GM18873 (cell line): Measurements from ENCODE around the gene PLEKHA8.
A peak's percentile ranks its signal among the peaks of the same experiment; 100 is the strongest.

ENCODE experiments used
- ATAC-seq: cut with Tn5 transposase; IDR thresholded peaks from one replicate; pipeline ENCODE4 v1.9.1; 2021; ENCODE audit warnings: mild to moderate bottlenecking, moderate library complexity, moderate number of reproducible peaks; ENCODE audit not compliant: unreplicated experiment, low FRiP score

Gene PLEKHA8

GRCh38 chr7:30020535-30020934 is 7.7 kb upstream of the PLEKHA8 start:
- ATAC-seq, result no peak

GRCh38 chr7:30022991-30023390 is 5.2 kb upstream of the PLEKHA8 start:
- no peak for ATAC-seq

GRCh38 chr7:30023524-30023923 is 4.7 kb upstream of the PLEKHA8 start:
- no peak for ATAC-seq

GRCh38 chr7:30026229-30027064 is 1.8 kb upstream of the PLEKHA8 start, which contains the start of gene FKBP14:
FKBP14 (minus strand) TSS chr7:30026702; CDS start chr7:30026508, 194 bp downstream.
- ATAC-seq, result peak; percentile 76

GRCh38 chr7:30027065-30027456 is 1.2 kb upstream of the PLEKHA8 start:
- ATAC-seq, result no peak

GRCh38 chr7:30027740-30028215 is 434 bp upstream of the PLEKHA8 start:
- ATAC-seq, result peak; percentile 1

- peak; percentile 11 for ATAC-seq
These were observed 780 bp downstream of the PLEKHA8 start for GRCh38 chr7:30028749-30029635.

GRCh38 chr7:30029696-30030095 is 1.5 kb downstream of the PLEKHA8 start:
- ATAC-seq, result no peak

- ATAC-seq, result no peak
These were observed 4.3 kb downstream of the PLEKHA8 start for GRCh38 chr7:30032310-30033125.

GRCh38 chr7:30034501-30034900 is 6.3 kb downstream of the PLEKHA8 start:
- no peak for ATAC-seq

GRCh38 chr7:30036220-30036619 is 8.0 kb downstream of the PLEKHA8 start:
- no peak for ATAC-seq

- no peak for ATAC-seq
These were observed 10.2 kb downstream of the PLEKHA8 start for GRCh38 chr7:30038196-30038980.

- no peak for ATAC-seq
These were observed 12.7 kb downstream of the PLEKHA8 start for GRCh38 chr7:30040938-30041337.

GRCh38 chr7:30041526-30042269 is 13.5 kb downstream of the PLEKHA8 start:
- ATAC-seq, result no peak

GRCh38 chr7:30046127-30046770 is 18.0 kb downstream of the PLEKHA8 start:
- no peak for ATAC-seq

- no peak for ATAC-seq
These were observed 18.9 kb downstream of the PLEKHA8 start for GRCh38 chr7:30047124-30047523.

- no peak for ATAC-seq
These were observed 20.4 kb downstream of the PLEKHA8 start for GRCh38 chr7:30048582-30048981.

- ATAC-seq, result no peak
These were observed 21.0 kb downstream of the PLEKHA8 start for GRCh38 chr7:30049173-30049572.
